ENCODE results near the gene OR10P1. TPM values are rescaled to one million over a fixed set of nuclear protein-coding genes. Genes with fewer than 3 reads are reported as not detected.

Gene OR10P1
- total RNA-seq, 2 experiments from 2014 or later = not detected

DNA sequence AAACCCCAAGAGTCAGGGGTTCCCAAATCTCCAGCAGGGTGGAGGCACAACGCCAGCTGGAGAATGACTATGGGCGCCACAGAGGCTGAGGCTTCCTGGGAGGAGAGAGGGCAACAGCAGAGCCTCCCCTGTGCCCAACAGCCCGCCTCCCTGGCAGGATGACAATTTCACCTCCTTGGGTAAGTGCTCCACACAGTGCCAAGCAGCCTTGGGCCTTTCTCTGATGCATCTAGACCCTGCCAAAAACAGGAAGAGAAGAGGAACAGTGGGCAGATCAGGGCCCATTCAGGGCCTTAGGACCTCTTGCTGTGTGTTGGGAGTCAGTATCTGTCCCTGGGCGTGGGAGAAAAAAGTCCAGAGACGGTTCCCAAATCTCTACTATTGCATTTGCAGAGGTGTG lies 5.0 kb upstream of the OR10P1 start:
- intact Hi-C loops (cut with micrococcal nuclease; ENCODE audit: unreplicated experiment) = no loop called here
- Histone ChIP-seq H2AFZ (ENCODE audit: low read length) (no peak overlapping the region), H3K9me2 (ENCODE audit: insufficient read depth, low read length) (no peaks in the 10 kb centered on the region), H3K9me3 (ENCODE audit: low read length) (no peaks in the 10 kb centered on the region), H3K27ac (ENCODE audit: low read depth, low read length, poor library complexity, severe bottlenecking) (no peak overlapping the region), H3K4me1 (ENCODE audit: insufficient read depth, low read length, poor library complexity, severe bottlenecking) (no peaks in the 10 kb centered on the region), H3K79me2 (ENCODE audit: insufficient read depth, low read depth, low read length) (no peaks in the 10 kb centered on the region), H3K4me3 (ENCODE audit: low read depth, low read length, poor library complexity, severe bottlenecking) (no peak overlapping the region), H3K4me2 (ENCODE audit: low read length) (no peak overlapping the region), H4K20me1 (ENCODE audit: insufficient read depth, low read length) (no peaks in the 10 kb centered on the region), H3K36me3 (ENCODE audit: insufficient read depth, low read length) (no peaks in the 10 kb centered on the region)
- ChIA-PET POLR2A (no interaction called here), CTCF (ENCODE audit: unreplicated experiment) (no interaction called here)
- BruUV-seq (replicated peaks) = no TSS peak
- no peak for DNase-seq (ENCODE audit: low spot score)
- no peak for TF ChIP-seq EZH2phosphoT487 (IDR thresholded peaks at IDR 0.05; ENCODE audit: borderline replicate concordance, low read depth, low read length)
- TF ChIP-seq, protein P1, sequence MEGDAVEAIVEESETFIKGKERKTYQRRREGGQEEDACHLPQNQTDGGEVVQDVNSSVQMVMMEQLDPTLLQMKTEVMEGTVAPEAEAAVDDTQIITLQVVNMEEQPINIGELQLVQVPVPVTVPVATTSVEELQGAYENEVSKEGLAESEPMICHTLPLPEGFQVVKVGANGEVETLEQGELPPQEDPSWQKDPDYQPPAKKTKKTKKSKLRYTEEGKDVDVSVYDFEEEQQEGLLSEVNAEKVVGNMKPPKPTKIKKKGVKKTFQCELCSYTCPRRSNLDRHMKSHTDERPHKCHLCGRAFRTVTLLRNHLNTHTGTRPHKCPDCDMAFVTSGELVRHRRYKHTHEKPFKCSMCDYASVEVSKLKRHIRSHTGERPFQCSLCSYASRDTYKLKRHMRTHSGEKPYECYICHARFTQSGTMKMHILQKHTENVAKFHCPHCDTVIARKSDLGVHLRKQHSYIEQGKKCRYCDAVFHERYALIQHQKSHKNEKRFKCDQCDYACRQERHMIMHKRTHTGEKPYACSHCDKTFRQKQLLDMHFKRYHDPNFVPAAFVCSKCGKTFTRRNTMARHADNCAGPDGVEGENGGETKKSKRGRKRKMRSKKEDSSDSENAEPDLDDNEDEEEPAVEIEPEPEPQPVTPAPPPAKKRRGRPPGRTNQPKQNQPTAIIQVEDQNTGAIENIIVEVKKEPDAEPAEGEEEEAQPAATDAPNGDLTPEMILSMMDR (conservative IDR thresholded peaks at IDR 0.05; ENCODE audit: low read length) = no peak

DNA sequence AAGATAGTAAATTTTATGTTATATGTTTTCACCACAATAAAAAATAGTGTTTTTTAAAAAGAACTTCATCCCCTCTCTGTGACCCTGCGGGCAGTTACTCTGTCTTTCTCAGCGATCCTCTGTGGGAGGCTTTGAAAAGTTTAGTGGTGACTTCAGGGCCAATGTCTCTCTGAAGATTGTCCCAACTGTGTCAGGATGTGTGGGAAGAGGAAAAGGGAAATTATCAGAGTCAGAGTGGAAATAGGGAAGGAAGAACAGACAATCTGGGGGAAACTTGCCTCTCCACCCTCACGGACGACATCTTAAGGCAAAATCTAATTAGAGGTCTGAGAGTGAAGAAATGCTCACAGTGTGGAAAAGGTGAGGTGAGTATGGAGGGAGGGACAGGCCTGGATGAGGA lies 3.5 kb upstream of the OR10P1 start:
- intact Hi-C loops (cut with micrococcal nuclease; ENCODE audit: unreplicated experiment) = no loop called here
- Histone ChIP-seq H3K4me3 (ENCODE audit: low read depth, low read length, poor library complexity, severe bottlenecking) (no peak overlapping the region), H3K36me3 (ENCODE audit: insufficient read depth, low read length) (no peaks in the 10 kb centered on the region), H4K20me1 (ENCODE audit: insufficient read depth, low read length) (no peaks in the 10 kb centered on the region), H3K9me3 (ENCODE audit: low read length) (no peaks in the 10 kb centered on the region), H2AFZ (ENCODE audit: low read length) (no peak overlapping the region), H3K4me2 (ENCODE audit: low read length) (no peak overlapping the region), H3K4me1 (ENCODE audit: insufficient read depth, low read length, poor library complexity, severe bottlenecking) (no peaks in the 10 kb centered on the region), H3K79me2 (ENCODE audit: insufficient read depth, low read depth, low read length) (no peaks in the 10 kb centered on the region), H3K9me2 (ENCODE audit: insufficient read depth, low read length) (no peaks in the 10 kb centered on the region), H3K27ac (ENCODE audit: low read depth, low read length, poor library complexity, severe bottlenecking) (no peak overlapping the region)
- no TSS peak for BruUV-seq (replicated peaks)
- DNase-seq (ENCODE audit: low spot score) = no peak
- ChIA-PET POLR2A (interaction anchor here (0.6 kb wide), 1 partner anchor 1578 kb away, joined by 4 read pairs; no protein-coding TSS in a partner anchor), CTCF (ENCODE audit: unreplicated experiment) (no interaction called here)
- TF ChIP-seq, protein P1 (conservative IDR thresholded peaks at IDR 0.05; ENCODE audit: low read length) = no peak

DNA sequence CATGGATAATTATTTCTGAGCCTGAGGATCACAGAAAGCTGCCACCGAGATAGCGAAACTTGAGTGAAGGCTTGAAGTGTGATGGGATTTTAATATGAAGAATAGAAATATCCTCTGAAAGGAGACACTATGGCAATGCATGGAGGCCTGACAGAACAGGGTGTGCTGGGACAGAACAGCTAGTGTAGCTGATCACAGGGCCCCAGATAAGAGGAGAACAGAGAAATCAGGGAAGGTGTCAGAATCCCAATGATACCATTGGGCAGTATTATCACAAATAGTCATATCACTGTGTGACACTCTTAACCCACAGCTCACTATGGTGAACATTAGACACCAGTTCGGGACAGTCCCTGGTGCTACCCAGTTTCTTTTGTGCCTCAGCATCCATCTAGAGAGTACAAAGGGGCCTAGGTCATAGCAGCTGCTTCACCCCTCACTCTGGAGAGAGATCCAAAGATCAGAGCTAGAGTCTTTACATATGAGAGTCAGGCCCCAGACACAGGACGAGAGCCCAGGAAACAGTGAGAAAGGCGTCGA lies 506 bp upstream of the OR10P1 start:
- Histone ChIP-seq H3K9me3 (ENCODE audit: low read length) (no peaks in the 10 kb centered on the region), H2AFZ (ENCODE audit: low read length) (no peak overlapping the region), H3K36me3 (ENCODE audit: insufficient read depth, low read length) (no peaks in the 10 kb centered on the region), H3K79me2 (ENCODE audit: insufficient read depth, low read depth, low read length) (no peaks in the 10 kb centered on the region), H3K4me2 (ENCODE audit: low read length) (no peak overlapping the region), H3K4me3 (ENCODE audit: low read depth, low read length, poor library complexity, severe bottlenecking) (no peak overlapping the region), H4K20me1 (ENCODE audit: insufficient read depth, low read length) (no peaks in the 10 kb centered on the region), H3K27ac (ENCODE audit: low read depth, low read length, poor library complexity, severe bottlenecking) (no peak overlapping the region), H3K4me1 (ENCODE audit: insufficient read depth, low read length, poor library complexity, severe bottlenecking) (no peaks in the 10 kb centered on the region), H3K9me2 (ENCODE audit: insufficient read depth, low read length) (no peaks in the 10 kb centered on the region)
- POLR2A ChIA-PET = interaction anchor here (0.5 kb wide), 1 partner anchor 79 kb away, joined by 3 read pairs; no protein-coding TSS in a partner anchor
- TF ChIP-seq, protein P1 (conservative IDR thresholded peaks at IDR 0.05; ENCODE audit: low read length) = no peak
- no peak for TF ChIP-seq EZH2phosphoT487 (IDR thresholded peaks at IDR 0.05; ENCODE audit: borderline replicate concordance, low read depth, low read length)
- no peak for DNase-seq (ENCODE audit: low spot score)
- intact Hi-C loops (cut with micrococcal nuclease; ENCODE audit: unreplicated experiment) = no loop called here
- CTCF ChIA-PET (ENCODE audit: unreplicated experiment) = no interaction called here
- BruUV-seq (replicated peaks) = no TSS peak

All from OCI-LY7 (cell line).